ENCODE measurements around the gene HTR7. TPM values are rescaled to one million over a fixed set of nuclear protein-coding genes. Genes with fewer than 3 reads are reported as not detected.

Gene HTR7
- total and polyA plus RNA-seq, 9 of the 15 experiments (the other 6 are each of a cell fraction or from before 2014, with no cell fraction given) = 0.07 to 0.33 (median 0.18) TPM

GRCh38 chr10:90800232-90800796, 57.5 kb downstream of the HTR7 start:
- H3K79me2 ChIP-seq (ENCODE audit: control insufficient read depth, insufficient read depth, low read length) = no peaks in the 10 kb centered on the region
- no peaks in the 10 kb centered on the region for H3K9me3 ChIP-seq (replicated peaks; ENCODE audit: control insufficient read depth, insufficient read depth, low read depth, low read length)
- BruUV-seq (replicated peaks) = no TSS peak
- DNase-seq (ENCODE audit: extremely low read depth in 1 of 4, low spot score in 3 of 4) = peak; percentile 14 to 62 (median 20)
- H3K27ac ChIP-seq (ENCODE audit: extremely low read depth, low read depth, low read length) = peak overlapping the region; percentile 59; the same call in 2 of the 3 replicates
- H3K4me3 ChIP-seq = no peak overlapping the region
- in situ Hi-C loops (cut with MboI) = no loop called here
- H3K9me1 ChIP-seq (ENCODE audit: control insufficient read depth, insufficient read depth, low read length) = no peaks in the 10 kb centered on the region
- ATAC-seq = peak; percentile 88
- H3K4me2 ChIP-seq (ENCODE audit: insufficient read depth, low read length) = peak overlapping the region; percentile 25; the same call in 1 of the 2 replicates
- WGBS (ENCODE audit: insufficient coverage, low coverage, missing lambda C conversion rate) = 1% methylated on average over 5 of the region's 5 CpGs
- ChIA-PET POLR2A (no interaction called here), CTCF (ENCODE audit: low intra/inter-chr PET ratio) (no interaction called here)
- peaks cover 0 to 7% of the 10 kb centered on the region in 2 experiments; a peak in 3 of 5 replicates for H3K4me1 ChIP-seq (replicated peaks in 1 of 2; ENCODE audit: control insufficient read depth in 2 of 2, insufficient read depth in 2 of 2, low read length in 2 of 2)
- peak overlapping the region in 1 of 2 experiments; percentile 25; a peak in 1 of 4 replicates for H3K9ac ChIP-seq (ENCODE audit: insufficient read depth in 1 of 2, low read depth in 2 of 2, low read length in 2 of 2)
- no peaks in the 10 kb centered on the region for H3K36me3 ChIP-seq (ENCODE audit: control insufficient read depth, insufficient read depth, low read length)
- intact Hi-C loops (cut with micrococcal nuclease) = no loop called here
- peak overlapping the region; percentile 63 for H2AFZ ChIP-seq (ENCODE audit: low read depth, low read length)
- FAIRE-seq = peak; percentile 26
- H4K20me1 ChIP-seq (replicated peaks; ENCODE audit: control insufficient read depth, insufficient read depth, low read length) = no peaks in the 10 kb centered on the region
- H3K27me3 ChIP-seq (ENCODE audit: control insufficient read depth in 2 of 2, insufficient read depth in 2 of 2, low read length in 2 of 2) = no peaks in the 10 kb centered on the region
- TF ChIP-seq ZNF589 (CRISPR knock-in tag; IDR thresholded peaks at IDR 0.05; ENCODE audit: low read depth) (no peak), C11orf30 (IDR thresholded peaks at IDR 0.05; ENCODE audit: low read depth) (0 out of 2 replicates have a peak, but pooled peaks have one; percentile 22), TCF3 (CRISPR knock-in tag; IDR thresholded peaks at IDR 0.05) (no peak), NFE2 (IDR thresholded peaks at IDR 0.05; ENCODE audit: low read depth) (peak; percentile 72), CBFA2T2 (conservative IDR thresholded peaks at IDR 0.05) (0 out of 2 replicates have a peak, but pooled peaks have one; percentile 11), NCOA6 (IDR thresholded peaks at IDR 0.05) (no peak), ZKSCAN1 (IDR thresholded peaks at IDR 0.05; ENCODE audit: low read depth, low read length) (no peak), NR0B1 (IDR thresholded peaks at IDR 0.05; ENCODE audit: partially characterized antibody) (no peak), CCAR2 (IDR thresholded peaks at IDR 0.05; ENCODE audit: low read depth, low read length) (no peak), THRAP3 (IDR thresholded peaks at IDR 0.05; ENCODE audit: borderline replicate concordance) (no peak), GATA2 (CRISPR knock-in tag; IDR thresholded peaks at IDR 0.05) (no peak), DEAF1 (CRISPR knock-in tag; IDR thresholded peaks at IDR 0.05) (no peak), HMBOX1 (IDR thresholded peaks at IDR 0.05) (peak; percentile 68; the same call in 1 of the 2 replicates), CTCF (IDR thresholded peaks at IDR 0.05 in 2 of 3, conservative IDR thresholded peaks at IDR 0.05 in 1 of 3; ENCODE audit: insufficient read depth in 2 of 3, low read depth in 1 of 3, low read length in 3 of 3) (no peak), BRF2 (IDR thresholded peaks at IDR 0.05; ENCODE audit: borderline replicate concordance, insufficient read depth, insufficient read length) (no peak), SMARCC2 (IDR thresholded peaks at IDR 0.05; ENCODE audit: low read depth) (no peak)

All from K562 (cell line).